Measurements from ENCODE around the gene RIPOR2. TPM values are rescaled to one million over a fixed set of nuclear protein-coding genes. Genes with fewer than 3 reads are reported as not detected.

Gene RIPOR2
- total and polyA plus RNA-seq, 10 of the 15 experiments (the other 5 are each of a cell fraction or from before 2014, with no cell fraction given) = 22.2 to 48.2 (median 34.7) TPM

GRCh38 chr6:24849713-24850112, 86.0 kb downstream of the RIPOR2 start (continued):
- TF ChIP-seq ELK1 (IDR thresholded peaks at IDR 0.05; ENCODE audit: low read depth, low read length) = no peak
- TF ChIP-seq SUZ12 (IDR thresholded peaks at IDR 0.05; ENCODE audit: unreplicated experiment) = no peak

DNA sequence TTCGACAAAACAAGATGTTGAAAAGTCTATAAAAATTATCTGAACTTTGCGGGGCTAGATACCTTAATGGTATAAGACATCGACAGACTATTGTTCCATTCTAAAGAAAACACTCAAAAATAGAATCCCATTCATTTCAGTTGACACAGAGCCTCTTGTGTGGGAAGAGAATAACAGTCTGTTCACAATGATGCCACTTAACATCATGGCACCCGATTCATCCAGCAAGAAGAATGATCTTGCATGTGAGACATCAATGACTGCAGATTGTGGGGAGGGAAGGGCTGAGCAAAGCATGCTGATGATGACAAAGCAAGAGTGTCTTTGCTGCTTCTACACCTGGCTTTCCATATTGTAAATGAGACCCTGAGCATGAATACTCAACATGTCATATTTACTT, 87.3 kb downstream of the RIPOR2 start:
- intact Hi-C loops (cut with micrococcal nuclease; ENCODE audit: unreplicated experiment) = no loop called here
- H3K79me2 ChIP-seq (ENCODE audit: control insufficient read depth, insufficient read depth, low read length) = no peaks in the 10 kb centered on the region
- ATAC-seq (no peak), FAIRE-seq (no peak), DNase-seq (ENCODE audit: low read depth, low spot score) (no peak)
- in situ Hi-C loops (cut with MboI) = no loop called here
- H3K27me3 ChIP-seq (replicated peaks in 1 of 2; ENCODE audit: control insufficient read depth in 2 of 2, insufficient read depth in 2 of 2, low read length in 1 of 2) = no peaks in the 10 kb centered on the region
- 96% methylated on average over 4 of the region's 4 CpGs for WGBS (ENCODE audit: insufficient coverage, insufficient replicate concordance, low lambda C conversion rate, missing lambda C conversion rate)
- ChIA-PET SMC1A (ENCODE audit: uncharacterized antibody, unreplicated experiment) (interaction anchor here (3.9 kb wide), 1 partner anchor 169 kb away, joined by 16 read pairs; no protein-coding TSS in a partner anchor), CTCF (interaction anchor here (3.8 to 13.6 kb wide), 2 partner anchors 143 to 172 kb away, joined by 16 to 314 read pairs; no protein-coding TSS in a partner anchor), RAD21 (ENCODE audit: unreplicated experiment) (interaction anchor here (1.3 kb wide), 1 partner anchor 159 kb away, joined by 3 read pairs; no protein-coding TSS in a partner anchor), POLR2A (interaction anchor here (1.5 kb wide), 1 partner anchor 14 kb away, joined by 3 read pairs; no protein-coding TSS in a partner anchor)
- no peaks in the 10 kb centered on the region for H3K4me1 ChIP-seq (ENCODE audit: control insufficient read depth, insufficient read depth, low read length)
- no peak overlapping the region for H3K4me2 ChIP-seq (ENCODE audit: control insufficient read depth, insufficient read depth)
- no peak overlapping the region for H3K27ac ChIP-seq (ENCODE audit: control insufficient read depth, insufficient read depth)
- BruUV-seq (replicated peaks) = TSS peak; percentile 7
- no peaks in the 10 kb centered on the region for H4K20me1 ChIP-seq (ENCODE audit: control insufficient read depth, insufficient read depth)
- H3K9me3 ChIP-seq (replicated peaks; ENCODE audit: control insufficient read depth, insufficient read depth, low read length) = no peaks in the 10 kb centered on the region
- no peak overlapping the region for H3K9ac ChIP-seq (ENCODE audit: control insufficient read depth, insufficient read depth, low read length)
- H2AFZ ChIP-seq (ENCODE audit: control insufficient read depth, low read depth, low read length) = no peak overlapping the region
- no peak overlapping the region for H3K4me3 ChIP-seq
- peaks cover 6 to 17% of the 10 kb centered on the region in 2 experiments for H3K36me3 ChIP-seq (ENCODE audit: control insufficient read depth in 2 of 2, insufficient read depth in 2 of 2, low read length in 1 of 2)
- TF ChIP-seq CEBPB (IDR thresholded peaks at IDR 0.05; ENCODE audit: borderline replicate concordance in 1 of 2, low read depth in 2 of 2, low read length in 2 of 2) = no peak
- no peak for TF ChIP-seq CHD2 (IDR thresholded peaks at IDR 0.05; ENCODE audit: borderline replicate concordance, low read depth, low read length)
- TF ChIP-seq STAT3 (IDR thresholded peaks at IDR 0.05; ENCODE audit: low read depth, low read length) = no peak
- TF ChIP-seq CHD1 (IDR thresholded peaks at IDR 0.05; ENCODE audit: low read depth, low read length) = no peak
- no peak for TF ChIP-seq NFYA (IDR thresholded peaks at IDR 0.05; ENCODE audit: borderline replicate concordance, low read depth, low read length)
- TF ChIP-seq ZZZ3 (IDR thresholded peaks at IDR 0.05; ENCODE audit: control insufficient read depth, insufficient read length, low read depth) = no peak
- TF ChIP-seq ZBED1 (IDR thresholded peaks at IDR 0.05; ENCODE audit: borderline replicate concordance) = no peak
- TF ChIP-seq ETV6 (conservative IDR thresholded peaks at IDR 0.05 in 1 of 2, IDR thresholded peaks at IDR 0.05 in 1 of 2; ENCODE audit: borderline replicate concordance in 1 of 2, low read depth in 1 of 2) = no peak
- no peak for TF ChIP-seq RELB (IDR thresholded peaks at IDR 0.05; ENCODE audit: low read depth)
- TF ChIP-seq, protein P1, sequence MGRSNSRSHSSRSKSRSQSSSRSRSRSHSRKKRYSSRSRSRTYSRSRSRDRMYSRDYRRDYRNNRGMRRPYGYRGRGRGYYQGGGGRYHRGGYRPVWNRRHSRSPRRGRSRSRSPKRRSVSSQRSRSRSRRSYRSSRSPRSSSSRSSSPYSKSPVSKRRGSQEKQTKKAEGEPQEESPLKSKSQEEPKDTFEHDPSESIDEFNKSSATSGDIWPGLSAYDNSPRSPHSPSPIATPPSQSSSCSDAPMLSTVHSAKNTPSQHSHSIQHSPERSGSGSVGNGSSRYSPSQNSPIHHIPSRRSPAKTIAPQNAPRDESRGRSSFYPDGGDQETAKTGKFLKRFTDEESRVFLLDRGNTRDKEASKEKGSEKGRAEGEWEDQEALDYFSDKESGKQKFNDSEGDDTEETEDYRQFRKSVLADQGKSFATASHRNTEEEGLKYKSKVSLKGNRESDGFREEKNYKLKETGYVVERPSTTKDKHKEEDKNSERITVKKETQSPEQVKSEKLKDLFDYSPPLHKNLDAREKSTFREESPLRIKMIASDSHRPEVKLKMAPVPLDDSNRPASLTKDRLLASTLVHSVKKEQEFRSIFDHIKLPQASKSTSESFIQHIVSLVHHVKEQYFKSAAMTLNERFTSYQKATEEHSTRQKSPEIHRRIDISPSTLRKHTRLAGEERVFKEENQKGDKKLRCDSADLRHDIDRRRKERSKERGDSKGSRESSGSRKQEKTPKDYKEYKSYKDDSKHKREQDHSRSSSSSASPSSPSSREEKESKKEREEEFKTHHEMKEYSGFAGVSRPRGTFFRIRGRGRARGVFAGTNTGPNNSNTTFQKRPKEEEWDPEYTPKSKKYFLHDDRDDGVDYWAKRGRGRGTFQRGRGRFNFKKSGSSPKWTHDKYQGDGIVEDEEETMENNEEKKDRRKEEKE (IDR thresholded peaks at IDR 0.05) = no peak
- TF ChIP-seq DPF2 (IDR thresholded peaks at IDR 0.05) = no peak
- no peak for TF ChIP-seq SREBF1 (IDR thresholded peaks at IDR 0.05; ENCODE audit: low read length)
- no peak for TF ChIP-seq POU2F2 (IDR thresholded peaks at IDR 0.05; ENCODE audit: borderline replicate concordance, low read depth, low read length)
- TF ChIP-seq BRCA1 (IDR thresholded peaks at IDR 0.05; ENCODE audit: low read depth, low read length) = no peak
